MCF 10A (cell line): ENCODE data around the gene QPCT. TPM values are rescaled to one million over a fixed set of nuclear protein-coding genes. Genes with fewer than 3 reads are reported as not detected.

Experiments used
- BruUV-seq: library from RNA; stranded (reverse); fragments of 400-500 nt; replicated peaks from 2 replicates; lab custom pipeline; 2021; lab: Mats Ljungman, UMichigan
- CTCF ChIA-PET: fragments of 300-600 bp; sonication (Branson Sonifier 250); formaldehyde crosslinking; extraction: SDS; loops from one replicate; lab custom pipeline; 2021; ENCODE audit warnings: antibody characterized with exemption, inconsistent platforms; lab: Yijun Ruan, JAX
- POLR2A ChIA-PET: fragments of 300-600, 350-650 bp; sonication (Branson Sonifier 250); formaldehyde crosslinking; extraction: SDS; loops from one replicate; lab custom pipeline; 2020; ENCODE audit warnings: antibody characterized with exemption, inconsistent platforms; lab: Yijun Ruan, JAX
- DNase-seq: peaks from one replicate; pipeline ENCODE4 v3.0.0-alpha.2; 2018; ENCODE audit not compliant: unreplicated experiment
- H3K27ac Mint-ChIP-seq: one replicate; pipeline ENCODE4 v1.8.0; 2022; ENCODE audit warnings: mild to moderate bottlenecking, low read depth, mixed read lengths; ENCODE audit not compliant: unreplicated experiment
- H3K27me3 Mint-ChIP-seq: one replicate; pipeline ENCODE4 v1.8.0; 2022; ENCODE audit warnings: mixed read lengths; ENCODE audit not compliant: insufficient read depth, unreplicated experiment
- H3K36me3 Mint-ChIP-seq: one replicate; pipeline ENCODE4 v1.8.0; 2022; ENCODE audit warnings: mild to moderate bottlenecking, moderate library complexity, mixed read lengths; ENCODE audit not compliant: insufficient read depth, unreplicated experiment
- H3K4me1 Mint-ChIP-seq: one replicate; pipeline ENCODE4 v1.8.0; 2022; ENCODE audit warnings: mixed read lengths; ENCODE audit not compliant: insufficient read depth, unreplicated experiment
- H3K4me3 Mint-ChIP-seq: one replicate; pipeline ENCODE4 v1.8.0; 2022; ENCODE audit warnings: mild to moderate bottlenecking, moderate library complexity, mixed read lengths; ENCODE audit not compliant: unreplicated experiment
- H3K9me3 Mint-ChIP-seq: one replicate; pipeline ENCODE4 v1.8.0; 2022; ENCODE audit warnings: mixed read lengths; ENCODE audit not compliant: unreplicated experiment
- intact Hi-C: fragments of 100-400 bp; cut with micrococcal nuclease; formaldehyde crosslinking; loops from 2 replicates; pipeline ENCODE4 v1.14.1; 2022
- total RNA-seq: library from RNA; stranded (reverse); gene quantifications from 2 replicates; pipeline ENCODE4 v1.2.3, GENCODE V29; 2022
- TF ChIP-seq, protein P1 (sequence below): fragments of 200-600 bp; IDR thresholded peaks from one replicate; pipeline ENCODE4 v1.8.0; 2022; ENCODE audit warnings: antibody characterized with exemption, mild to moderate bottlenecking; ENCODE audit not compliant: unreplicated experiment

Gene QPCT
- total RNA-seq, 1 experiment from 2014 or later, result not detected

- Mint-ChIP-seq H3K4me1 (peaks cover 29% of the 10 kb centered on the region), H3K27ac (peak overlapping the region; percentile 75), H3K27me3 (no peaks in the 10 kb centered on the region), H3K9me3 (no peaks in the 10 kb centered on the region), H3K36me3 (peaks cover 13% of the 10 kb centered on the region), H3K4me3 (no peak overlapping the region)
- POLR2A ChIA-PET, result interaction anchor here (0.7 to 6.4 kb wide), 3 partner anchors 10 to 52 kb away, joined by 3 to 104 read pairs (median 7); no protein-coding TSS in a partner anchor
- BruUV-seq, result no TSS peak
- TF ChIP-seq, protein P1, sequence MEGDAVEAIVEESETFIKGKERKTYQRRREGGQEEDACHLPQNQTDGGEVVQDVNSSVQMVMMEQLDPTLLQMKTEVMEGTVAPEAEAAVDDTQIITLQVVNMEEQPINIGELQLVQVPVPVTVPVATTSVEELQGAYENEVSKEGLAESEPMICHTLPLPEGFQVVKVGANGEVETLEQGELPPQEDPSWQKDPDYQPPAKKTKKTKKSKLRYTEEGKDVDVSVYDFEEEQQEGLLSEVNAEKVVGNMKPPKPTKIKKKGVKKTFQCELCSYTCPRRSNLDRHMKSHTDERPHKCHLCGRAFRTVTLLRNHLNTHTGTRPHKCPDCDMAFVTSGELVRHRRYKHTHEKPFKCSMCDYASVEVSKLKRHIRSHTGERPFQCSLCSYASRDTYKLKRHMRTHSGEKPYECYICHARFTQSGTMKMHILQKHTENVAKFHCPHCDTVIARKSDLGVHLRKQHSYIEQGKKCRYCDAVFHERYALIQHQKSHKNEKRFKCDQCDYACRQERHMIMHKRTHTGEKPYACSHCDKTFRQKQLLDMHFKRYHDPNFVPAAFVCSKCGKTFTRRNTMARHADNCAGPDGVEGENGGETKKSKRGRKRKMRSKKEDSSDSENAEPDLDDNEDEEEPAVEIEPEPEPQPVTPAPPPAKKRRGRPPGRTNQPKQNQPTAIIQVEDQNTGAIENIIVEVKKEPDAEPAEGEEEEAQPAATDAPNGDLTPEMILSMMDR, result no peak
- intact Hi-C loops, result loop anchor here (5.0 kb wide), 1 partner anchor 56 kb away; no protein-coding TSS in a partner anchor
- no peak for DNase-seq
- CTCF ChIA-PET, result interaction anchor here (1.7 to 1.8 kb wide), 2 partner anchors 14 to 75 kb away, joined by 4 to 5 read pairs; no protein-coding TSS in a partner anchor
These were observed 23.3 kb upstream of the QPCT start for GRCh38 chr2:37321029-37321682.

- DNase-seq, result peak; percentile 24
- peaks cover 13% of the 10 kb centered on the region for H3K36me3 Mint-ChIP-seq
- TF ChIP-seq, protein P1, result no peak
- intact Hi-C loops, result loop anchor here (5.0 kb wide), 1 partner anchor 55 kb away; no protein-coding TSS in a partner anchor
- no TSS peak for BruUV-seq
- H3K4me3 Mint-ChIP-seq, result peak overlapping the region; percentile 88
- no peaks in the 10 kb centered on the region for H3K9me3 Mint-ChIP-seq
- CTCF ChIA-PET, result interaction anchor here (0.9 to 1.7 kb wide), 4 partner anchors 8 to 55 kb away, joined by 4 read pairs; no protein-coding TSS in a partner anchor
- peaks cover 29% of the 10 kb centered on the region for H3K4me1 Mint-ChIP-seq
- no peaks in the 10 kb centered on the region for H3K27me3 Mint-ChIP-seq
- H3K27ac Mint-ChIP-seq, result no peak overlapping the region
- POLR2A ChIA-PET, result interaction anchor here (0.6 to 6.4 kb wide), 14 partner anchors 11 to 1429 kb away, joined by 3 to 104 read pairs (median 6); partner anchors contain the start of genes CEBPZ, NDUFAF7 and SRSF7
These were observed 22.1 kb upstream of the QPCT start for GRCh38 chr2:37322368-37322767.

GRCh38 chr2:37323176-37323780 is 21.2 kb upstream of the QPCT start:
- peaks cover 6% of the 10 kb centered on the region for H3K36me3 Mint-ChIP-seq
- H3K9me3 Mint-ChIP-seq, result no peaks in the 10 kb centered on the region
- TF ChIP-seq, protein P1, result no peak
- CTCF ChIA-PET, result interaction anchor here (0.9 to 1.5 kb wide), 4 partner anchors 9 to 37 kb away, joined by 3 to 5 read pairs (median 4); no protein-coding TSS in a partner anchor
- peak overlapping the region; percentile 88 for H3K4me3 Mint-ChIP-seq
- POLR2A ChIA-PET, result interaction anchor here (0.5 to 6.4 kb wide), 21 partner anchors 12 to 1428 kb away, joined by 3 to 104 read pairs (median 5); partner anchors contain the start of genes CEBPZ, NDUFAF7 and SRSF7
- intact Hi-C loops, result loop anchor here (5.0 kb wide), 1 partner anchor 54 kb away; no protein-coding TSS in a partner anchor
- H3K27me3 Mint-ChIP-seq, result no peaks in the 10 kb centered on the region
- H3K4me1 Mint-ChIP-seq, result peaks cover 21% of the 10 kb centered on the region
- BruUV-seq, result TSS peak; percentile 33
- peak; percentile 21 for DNase-seq
- peak overlapping the region; percentile 81 for H3K27ac Mint-ChIP-seq
